Stimulated activated memory B cell treated with anti-CD40 and anti-IgM and Interleukin-4, amounts not matched to agents 10 μg/mL and 1 μg/mL and 100 μg/mL, for 72 hours (primary cell): ENCODE results near the gene CEP70.
"Not testable (repeated sequence)": the region's sequence is repeated elsewhere in the genome, so short reads cannot be mapped to it uniquely, and the experiment has no call there.

Source experiments
- ATAC-seq: fragments of 150-1000 bp; cut with Tn5 transposase; 2 replicates; pipeline ENCODE4 v1.10.0; 2021
- H3K27ac Mint-ChIP-seq: one replicate; pipeline ENCODE4 v1.8.0; 2022; ENCODE audit warnings: mild to moderate bottlenecking, mixed read lengths
- H3K27me3 Mint-ChIP-seq: one replicate; pipeline ENCODE4 v1.8.0; 2022; ENCODE audit warnings: mixed read lengths
- H3K36me3 Mint-ChIP-seq: one replicate; pipeline ENCODE4 v1.8.0; 2022; ENCODE audit warnings: mixed read lengths
- H3K4me1 Mint-ChIP-seq: one replicate; pipeline ENCODE4 v1.8.0; 2022; ENCODE audit warnings: mixed read lengths
- H3K4me3 Mint-ChIP-seq: one replicate; pipeline ENCODE4 v1.8.0; 2022; ENCODE audit warnings: mild to moderate bottlenecking, moderate library complexity, mixed read lengths
- H3K9me3 Mint-ChIP-seq: one replicate; pipeline ENCODE4 v1.8.0; 2022; ENCODE audit warnings: mixed read lengths

CEP70 gene

GRCh38 chr3:138498991-138499390 is 95.1 kb downstream of the CEP70 start:
- Mint-ChIP-seq H3K27me3 (no peaks in the 10 kb centered on the region), H3K9me3 (no peaks in the 10 kb centered on the region), H3K27ac (no peak overlapping the region), H3K4me1 (no peaks in the 10 kb centered on the region), H3K4me3 (no peak overlapping the region), H3K36me3 (peaks cover 37% of the 10 kb centered on the region)
- ATAC-seq, result no peak

DNA sequence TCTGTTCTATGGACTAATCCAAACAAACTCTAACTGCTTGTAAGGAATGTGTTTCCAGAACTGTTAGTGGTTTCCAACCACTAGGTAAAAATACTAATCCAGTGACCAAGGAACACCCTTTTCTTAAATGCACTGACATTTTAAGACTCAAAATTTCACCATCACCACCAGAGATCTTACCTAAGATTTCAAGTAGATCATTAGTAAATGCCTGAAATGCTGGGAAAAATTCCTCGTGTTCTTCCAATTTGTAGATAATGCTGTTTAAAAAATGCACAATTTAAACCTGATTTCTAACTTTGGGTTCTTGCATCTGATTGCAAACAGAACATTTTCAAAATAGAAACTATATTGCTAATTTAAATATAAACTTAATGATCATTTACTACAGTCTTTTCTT is 96.2 kb downstream of the CEP70 start:
- Mint-ChIP-seq H3K4me1 (no peaks in the 10 kb centered on the region), H3K27ac (no peak overlapping the region), H3K27me3 (no peaks in the 10 kb centered on the region), H3K36me3 (peaks cover 36% of the 10 kb centered on the region), H3K4me3 (no peak overlapping the region), H3K9me3 (no peaks in the 10 kb centered on the region)
- no peak for ATAC-seq

- Mint-ChIP-seq H3K4me1 (no peaks in the 10 kb centered on the region), H3K27ac (no peak overlapping the region), H3K36me3 (peaks cover 35% of the 10 kb centered on the region), H3K9me3 (peaks cover under 1% of the 10 kb centered on the region), H3K27me3 (no peaks in the 10 kb centered on the region), H3K4me3 (no peak overlapping the region)
- ATAC-seq, result no peak
Measured at GRCh38 chr3:138497021-138497420, 97.0 kb downstream of the CEP70 start.

DNA sequence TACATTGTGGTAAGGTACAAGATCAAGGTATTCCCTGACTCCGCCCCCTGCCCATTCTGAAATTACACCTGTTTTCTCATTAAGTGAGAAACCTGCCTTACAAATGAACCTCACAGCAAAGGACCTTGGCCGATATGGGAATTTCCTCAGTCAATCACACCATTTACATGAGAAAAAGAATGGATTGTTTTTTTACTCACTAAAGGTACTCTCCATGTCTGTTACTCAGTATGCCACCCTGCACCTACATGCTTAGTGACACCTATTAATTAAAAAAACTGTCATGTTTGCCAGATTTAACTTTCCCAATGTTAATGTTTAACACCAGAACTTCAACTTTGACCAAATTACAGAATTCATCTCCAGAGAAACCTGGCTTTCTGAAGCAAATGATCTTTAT is 97.6 kb downstream of the CEP70 start:
- peaks cover 4% of the 10 kb centered on the region for H3K9me3 Mint-ChIP-seq
- peaks cover 35% of the 10 kb centered on the region for H3K36me3 Mint-ChIP-seq
- no peaks in the 10 kb centered on the region for H3K4me1 Mint-ChIP-seq

GRCh38 chr3:138495638-138496037 is 98.4 kb downstream of the CEP70 start:
- H3K4me3 Mint-ChIP-seq, H3K9me3 Mint-ChIP-seq, H3K27me3 Mint-ChIP-seq, H3K4me1 Mint-ChIP-seq, ATAC-seq, H3K27ac Mint-ChIP-seq: not testable (repeated sequence)
- H3K36me3 Mint-ChIP-seq, result peaks cover 35% of the 10 kb centered on the region

More for the DNA sequence above, 97.6 kb downstream of the CEP70 start:
- Mint-ChIP-seq H3K27ac (no peak overlapping the region), H3K4me3 (no peak overlapping the region), H3K27me3 (no peaks in the 10 kb centered on the region)
- ATAC-seq, result no peak

DNA sequence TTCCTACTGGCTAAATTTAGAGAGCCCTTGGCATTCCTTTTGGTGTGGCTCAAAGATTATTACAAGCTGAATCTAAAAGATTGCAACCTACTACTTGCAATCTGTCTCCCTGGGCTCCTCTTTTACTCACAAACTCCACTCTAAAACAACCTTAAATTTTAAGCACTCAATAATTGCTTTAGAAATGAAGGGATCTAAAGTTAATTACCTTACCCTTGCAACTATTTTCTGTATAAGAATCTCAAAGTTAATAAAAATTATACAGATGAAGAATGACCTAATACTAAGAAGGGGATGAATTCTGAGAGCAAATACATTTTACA is 99.5 kb downstream of the CEP70 start:
- Mint-ChIP-seq H3K4me3 (no peak overlapping the region), H3K4me1 (no peaks in the 10 kb centered on the region), H3K27ac (no peak overlapping the region), H3K27me3 (no peaks in the 10 kb centered on the region), H3K36me3 (peaks cover 25% of the 10 kb centered on the region), H3K9me3 (peaks cover 5% of the 10 kb centered on the region)
- no peak for ATAC-seq

- H3K9me3 Mint-ChIP-seq, result peaks cover 7% of the 10 kb centered on the region
- H3K4me1 Mint-ChIP-seq, result no peaks in the 10 kb centered on the region
Measured at GRCh38 chr3:138493804-138494606, 100.1 kb downstream of the CEP70 start.

GRCh38 chr3:138492980-138493675 is 100.9 kb downstream of the CEP70 start:
- H3K9me3 Mint-ChIP-seq, result peaks cover 11% of the 10 kb centered on the region

More at GRCh38 chr3:138493804-138494606, 100.1 kb downstream of the CEP70 start:
- no peak for ATAC-seq
- Mint-ChIP-seq H3K36me3 (peaks cover 24% of the 10 kb centered on the region), H3K27ac (no peak overlapping the region), H3K27me3 (no peaks in the 10 kb centered on the region), H3K4me3 (no peak overlapping the region)

GRCh38 chr3:138491971-138492370 is 102.1 kb downstream of the CEP70 start:
- peaks cover 29% of the 10 kb centered on the region for H3K36me3 Mint-ChIP-seq
- no peak for ATAC-seq
- H3K27me3 Mint-ChIP-seq, result no peaks in the 10 kb centered on the region
- H3K4me1 Mint-ChIP-seq, result no peaks in the 10 kb centered on the region
- H3K4me3 Mint-ChIP-seq, result no peak overlapping the region
- peaks cover 18% of the 10 kb centered on the region for H3K9me3 Mint-ChIP-seq
- H3K27ac Mint-ChIP-seq, result no peak overlapping the region

More at GRCh38 chr3:138492980-138493675, 100.9 kb downstream of the CEP70 start:
- Mint-ChIP-seq H3K4me3 (no peak overlapping the region), H3K27ac (no peak overlapping the region), H3K27me3 (no peaks in the 10 kb centered on the region), H3K36me3 (peaks cover 29% of the 10 kb centered on the region), H3K4me1 (no peaks in the 10 kb centered on the region)
- no peak for ATAC-seq

DNA sequence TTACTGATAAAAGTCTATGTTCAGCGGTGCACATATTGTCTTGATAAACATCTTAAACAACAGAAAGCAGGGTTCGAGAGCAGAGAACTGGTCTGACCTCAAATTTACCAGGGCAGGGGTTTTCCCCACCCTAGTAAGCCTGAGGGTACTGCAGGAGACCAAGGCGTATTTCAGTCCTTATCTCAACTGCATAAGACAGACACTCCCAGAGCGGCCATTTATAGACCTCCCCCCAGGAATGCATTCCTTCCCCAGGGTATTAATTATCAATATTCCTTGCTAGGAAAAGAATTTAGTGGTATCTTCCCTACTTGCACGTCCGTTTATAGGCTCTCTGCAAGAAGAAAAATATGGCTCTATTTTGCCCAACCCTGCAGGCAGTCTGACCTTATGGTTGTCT is 107.5 kb downstream of the CEP70 start:
- not testable (repeated sequence) for H3K27ac Mint-ChIP-seq, H3K4me1 Mint-ChIP-seq, H3K4me3 Mint-ChIP-seq, H3K27me3 Mint-ChIP-seq, ATAC-seq, H3K36me3 Mint-ChIP-seq
- peaks cover 29% of the 10 kb centered on the region for H3K9me3 Mint-ChIP-seq

- ATAC-seq, H3K27me3 Mint-ChIP-seq, H3K4me3 Mint-ChIP-seq, H3K36me3 Mint-ChIP-seq, H3K27ac Mint-ChIP-seq, H3K4me1 Mint-ChIP-seq: not testable (repeated sequence)
- H3K9me3 Mint-ChIP-seq, result peaks cover 27% of the 10 kb centered on the region
Measured at GRCh38 chr3:138484672-138485071, 109.4 kb downstream of the CEP70 start.

DNA sequence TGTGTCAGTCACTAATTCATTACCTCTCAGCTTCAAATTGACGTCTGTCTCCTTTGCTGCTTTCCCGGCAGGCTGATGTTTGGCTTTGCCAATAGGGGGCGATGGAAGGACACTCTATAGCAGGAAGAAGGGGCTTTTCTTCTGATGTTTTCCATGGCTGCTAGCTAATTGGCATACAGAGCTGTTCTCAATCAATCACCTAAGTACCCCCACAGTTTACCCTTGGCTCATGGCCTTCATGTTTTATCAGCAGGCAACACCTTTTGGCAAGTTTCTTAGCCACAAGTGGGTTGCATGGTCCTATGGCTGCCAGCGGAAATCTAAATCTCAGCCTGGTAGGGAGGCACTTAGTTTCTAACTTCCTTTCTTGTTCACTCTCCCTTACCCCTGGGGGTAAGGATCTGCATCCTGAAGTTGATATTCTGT is 114.6 kb downstream of the CEP70 start:
- ATAC-seq, result no peak
- no peak overlapping the region for H3K4me3 Mint-ChIP-seq
- H3K27ac Mint-ChIP-seq, result no peak overlapping the region
- H3K36me3 Mint-ChIP-seq, result no peaks in the 10 kb centered on the region
- H3K27me3 Mint-ChIP-seq, result peaks cover 10% of the 10 kb centered on the region
- peaks cover 5% of the 10 kb centered on the region for H3K9me3 Mint-ChIP-seq
- H3K4me1 Mint-ChIP-seq, result no peaks in the 10 kb centered on the region

DNA sequence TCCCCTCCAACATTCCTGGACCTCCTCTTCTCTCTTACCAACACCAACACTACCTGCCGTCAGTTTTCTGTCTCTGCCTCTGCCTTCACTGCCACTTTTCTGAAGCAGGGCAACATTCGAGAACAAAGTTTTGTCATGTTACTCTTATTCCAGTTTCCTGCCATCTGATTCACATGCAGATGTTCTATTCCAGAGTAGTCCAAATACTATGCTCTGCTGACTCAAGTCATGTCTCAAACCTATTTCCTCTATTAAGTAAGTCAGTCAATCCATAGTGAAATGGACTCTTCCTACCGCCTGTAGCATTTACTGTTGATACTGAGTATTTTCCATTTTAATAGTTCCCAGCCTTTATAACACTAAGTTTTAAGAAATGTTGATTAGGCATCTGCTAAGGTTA is 116.3 kb downstream of the CEP70 start:
- H3K9me3 Mint-ChIP-seq, result no peaks in the 10 kb centered on the region
- no peak for ATAC-seq
- no peaks in the 10 kb centered on the region for H3K36me3 Mint-ChIP-seq
- no peaks in the 10 kb centered on the region for H3K4me1 Mint-ChIP-seq
- H3K27ac Mint-ChIP-seq, result no peak overlapping the region
- H3K27me3 Mint-ChIP-seq, result peaks cover 10% of the 10 kb centered on the region
- H3K4me3 Mint-ChIP-seq, result no peak overlapping the region

DNA sequence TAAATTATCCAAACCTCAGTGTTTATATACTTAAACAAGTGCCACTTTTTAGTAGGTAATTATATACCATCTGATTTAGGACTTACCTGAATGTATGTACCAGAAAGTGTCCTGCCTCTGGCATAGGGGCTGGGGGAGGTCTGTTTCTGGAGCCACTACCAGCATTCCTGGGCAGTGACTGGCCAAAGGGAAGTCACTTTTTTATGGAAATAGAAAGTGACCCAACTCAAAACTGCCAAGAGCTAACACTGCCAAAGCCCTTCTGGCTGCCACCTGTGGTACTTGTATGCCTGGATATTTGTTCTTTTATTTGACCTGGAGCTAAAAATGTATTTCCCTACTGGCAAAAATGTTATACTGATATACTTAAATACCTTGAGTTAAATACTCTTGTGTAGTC is 116.9 kb downstream of the CEP70 start:
- H3K36me3 Mint-ChIP-seq, result no peaks in the 10 kb centered on the region
- no peaks in the 10 kb centered on the region for H3K4me1 Mint-ChIP-seq
- no peak overlapping the region for H3K4me3 Mint-ChIP-seq
- H3K27me3 Mint-ChIP-seq, result peaks cover 10% of the 10 kb centered on the region
- no peaks in the 10 kb centered on the region for H3K9me3 Mint-ChIP-seq
- H3K27ac Mint-ChIP-seq, result no peak overlapping the region
- ATAC-seq, result no peak

- peaks cover 10% of the 10 kb centered on the region for H3K27me3 Mint-ChIP-seq
- no peaks in the 10 kb centered on the region for H3K4me1 Mint-ChIP-seq
- no peaks in the 10 kb centered on the region for H3K36me3 Mint-ChIP-seq
- H3K4me3 Mint-ChIP-seq, result no peak overlapping the region
- H3K27ac Mint-ChIP-seq, result no peak overlapping the region
- no peaks in the 10 kb centered on the region for H3K9me3 Mint-ChIP-seq
- no peak for ATAC-seq
Measured at GRCh38 chr3:138476526-138476925, 117.5 kb downstream of the CEP70 start.

- no peaks in the 10 kb centered on the region for H3K4me1 Mint-ChIP-seq
- peaks cover 9% of the 10 kb centered on the region for H3K27me3 Mint-ChIP-seq
- H3K36me3 Mint-ChIP-seq, result no peaks in the 10 kb centered on the region
- H3K27ac Mint-ChIP-seq, result no peak overlapping the region
- ATAC-seq, result no peak
- H3K4me3 Mint-ChIP-seq, result no peak overlapping the region
- H3K9me3 Mint-ChIP-seq, result no peaks in the 10 kb centered on the region
Measured at GRCh38 chr3:138474163-138474562, 119.9 kb downstream of the CEP70 start.
